ENCODE data around the gene FUBP3.

FUBP3 gene

DNA sequence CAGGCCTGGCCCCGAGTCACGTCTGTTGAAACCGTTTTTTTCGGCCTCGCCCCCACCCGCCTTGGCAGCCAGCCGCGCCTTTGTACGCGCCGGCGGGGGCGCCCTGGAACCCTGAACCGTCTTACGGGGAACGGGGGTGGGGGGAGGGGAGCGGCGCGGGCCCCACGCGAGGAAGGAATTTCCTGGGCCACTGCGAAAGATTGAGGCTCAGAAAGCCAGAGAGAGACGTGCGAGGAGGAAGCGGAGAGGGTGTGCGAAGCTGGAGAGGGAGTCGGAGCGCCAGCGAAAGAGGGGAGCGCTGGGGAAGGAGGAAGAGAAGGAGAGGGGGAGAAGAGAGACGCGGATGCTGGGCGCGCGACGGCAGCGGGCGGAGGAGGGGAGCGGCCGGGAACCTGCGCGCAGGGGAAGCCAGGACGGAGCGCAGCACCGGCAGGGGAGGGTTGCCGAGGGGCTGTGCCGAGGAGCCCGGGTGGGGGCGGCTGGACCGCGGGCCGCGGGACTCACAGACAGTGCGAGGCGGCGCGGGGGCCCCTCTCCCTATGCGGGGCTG is 80.4 kb downstream of the FUBP3 start:
- Histone ChIP-seq H3K27ac (replicated peaks) (no peak overlapping the region), H3K27me3 (ENCODE audit: insufficient read depth, poor library complexity, severe bottlenecking) (peaks cover 80% of the 10 kb centered on the region), H3K4me3 (replicated peaks; ENCODE audit: insufficient read depth, low read length) (no peak overlapping the region)
- TF ChIP-seq GABPA (IDR thresholded peaks at IDR 0.05; ENCODE audit: low read depth): no peak
- TF ChIP-seq, protein P1, sequence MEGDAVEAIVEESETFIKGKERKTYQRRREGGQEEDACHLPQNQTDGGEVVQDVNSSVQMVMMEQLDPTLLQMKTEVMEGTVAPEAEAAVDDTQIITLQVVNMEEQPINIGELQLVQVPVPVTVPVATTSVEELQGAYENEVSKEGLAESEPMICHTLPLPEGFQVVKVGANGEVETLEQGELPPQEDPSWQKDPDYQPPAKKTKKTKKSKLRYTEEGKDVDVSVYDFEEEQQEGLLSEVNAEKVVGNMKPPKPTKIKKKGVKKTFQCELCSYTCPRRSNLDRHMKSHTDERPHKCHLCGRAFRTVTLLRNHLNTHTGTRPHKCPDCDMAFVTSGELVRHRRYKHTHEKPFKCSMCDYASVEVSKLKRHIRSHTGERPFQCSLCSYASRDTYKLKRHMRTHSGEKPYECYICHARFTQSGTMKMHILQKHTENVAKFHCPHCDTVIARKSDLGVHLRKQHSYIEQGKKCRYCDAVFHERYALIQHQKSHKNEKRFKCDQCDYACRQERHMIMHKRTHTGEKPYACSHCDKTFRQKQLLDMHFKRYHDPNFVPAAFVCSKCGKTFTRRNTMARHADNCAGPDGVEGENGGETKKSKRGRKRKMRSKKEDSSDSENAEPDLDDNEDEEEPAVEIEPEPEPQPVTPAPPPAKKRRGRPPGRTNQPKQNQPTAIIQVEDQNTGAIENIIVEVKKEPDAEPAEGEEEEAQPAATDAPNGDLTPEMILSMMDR (IDR thresholded peaks at IDR 0.05; ENCODE audit: insufficient read depth, low read length): no peak
- TF ChIP-seq, protein P2, sequence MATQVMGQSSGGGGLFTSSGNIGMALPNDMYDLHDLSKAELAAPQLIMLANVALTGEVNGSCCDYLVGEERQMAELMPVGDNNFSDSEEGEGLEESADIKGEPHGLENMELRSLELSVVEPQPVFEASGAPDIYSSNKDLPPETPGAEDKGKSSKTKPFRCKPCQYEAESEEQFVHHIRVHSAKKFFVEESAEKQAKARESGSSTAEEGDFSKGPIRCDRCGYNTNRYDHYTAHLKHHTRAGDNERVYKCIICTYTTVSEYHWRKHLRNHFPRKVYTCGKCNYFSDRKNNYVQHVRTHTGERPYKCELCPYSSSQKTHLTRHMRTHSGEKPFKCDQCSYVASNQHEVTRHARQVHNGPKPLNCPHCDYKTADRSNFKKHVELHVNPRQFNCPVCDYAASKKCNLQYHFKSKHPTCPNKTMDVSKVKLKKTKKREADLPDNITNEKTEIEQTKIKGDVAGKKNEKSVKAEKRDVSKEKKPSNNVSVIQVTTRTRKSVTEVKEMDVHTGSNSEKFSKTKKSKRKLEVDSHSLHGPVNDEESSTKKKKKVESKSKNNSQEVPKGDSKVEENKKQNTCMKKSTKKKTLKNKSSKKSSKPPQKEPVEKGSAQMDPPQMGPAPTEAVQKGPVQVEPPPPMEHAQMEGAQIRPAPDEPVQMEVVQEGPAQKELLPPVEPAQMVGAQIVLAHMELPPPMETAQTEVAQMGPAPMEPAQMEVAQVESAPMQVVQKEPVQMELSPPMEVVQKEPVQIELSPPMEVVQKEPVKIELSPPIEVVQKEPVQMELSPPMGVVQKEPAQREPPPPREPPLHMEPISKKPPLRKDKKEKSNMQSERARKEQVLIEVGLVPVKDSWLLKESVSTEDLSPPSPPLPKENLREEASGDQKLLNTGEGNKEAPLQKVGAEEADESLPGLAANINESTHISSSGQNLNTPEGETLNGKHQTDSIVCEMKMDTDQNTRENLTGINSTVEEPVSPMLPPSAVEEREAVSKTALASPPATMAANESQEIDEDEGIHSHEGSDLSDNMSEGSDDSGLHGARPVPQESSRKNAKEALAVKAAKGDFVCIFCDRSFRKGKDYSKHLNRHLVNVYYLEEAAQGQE (IDR thresholded peaks at IDR 0.05; ENCODE audit: insufficient replicate concordance, low read depth): no peak
- TF ChIP-seq POLR2AphosphoS5 (IDR thresholded peaks at IDR 0.05; ENCODE audit: low read depth): no peak
- no peak for TF ChIP-seq SPI1 (IDR thresholded peaks at IDR 0.05; ENCODE audit: borderline replicate concordance, low read depth)
- DNase-seq (ENCODE audit: low read depth in 1 of 2, low spot score in 1 of 2): peak in 1 of 2 experiments; percentile 17

- no peak for DNase-seq (ENCODE audit: low read depth in 1 of 2, low spot score in 1 of 2)
- H3K27ac ChIP-seq (replicated peaks): no peak overlapping the region
- H3K4me3 ChIP-seq (replicated peaks; ENCODE audit: insufficient read depth, low read length): peak overlapping the region; percentile 26; the same call in 1 of the 2 replicates
- no peak for TF ChIP-seq SPI1 (IDR thresholded peaks at IDR 0.05; ENCODE audit: borderline replicate concordance, low read depth)
- TF ChIP-seq POLR2AphosphoS5 (IDR thresholded peaks at IDR 0.05; ENCODE audit: low read depth): no peak
- TF ChIP-seq, protein P1 (IDR thresholded peaks at IDR 0.05; ENCODE audit: insufficient read depth, low read length): no peak
- no peak for TF ChIP-seq GABPA (IDR thresholded peaks at IDR 0.05; ENCODE audit: low read depth)
- TF ChIP-seq, protein P2 (IDR thresholded peaks at IDR 0.05; ENCODE audit: insufficient replicate concordance, low read depth): no peak
- H3K27me3 ChIP-seq (ENCODE audit: insufficient read depth, poor library complexity, severe bottlenecking): peaks cover 79% of the 10 kb centered on the region
Measured at GRCh38 chr9:130660326-130660682, 80.9 kb downstream of the FUBP3 start.

- Histone ChIP-seq H3K4me3 (replicated peaks; ENCODE audit: insufficient read depth, low read length) (peak overlapping the region; percentile 26), H3K27ac (replicated peaks) (no peak overlapping the region), H3K27me3 (ENCODE audit: insufficient read depth, poor library complexity, severe bottlenecking) (peaks cover 84% of the 10 kb centered on the region)
- no peak for TF ChIP-seq SPI1 (IDR thresholded peaks at IDR 0.05; ENCODE audit: borderline replicate concordance, low read depth)
- TF ChIP-seq, protein P2 (IDR thresholded peaks at IDR 0.05; ENCODE audit: insufficient replicate concordance, low read depth): no peak
- TF ChIP-seq, protein P1 (IDR thresholded peaks at IDR 0.05; ENCODE audit: insufficient read depth, low read length): no peak
- no peak for TF ChIP-seq POLR2AphosphoS5 (IDR thresholded peaks at IDR 0.05; ENCODE audit: low read depth)
- TF ChIP-seq GABPA (IDR thresholded peaks at IDR 0.05; ENCODE audit: low read depth): no peak
- DNase-seq (ENCODE audit: low read depth in 1 of 2, low spot score in 1 of 2): no peak
Measured at GRCh38 chr9:130660683-130661450, 81.5 kb downstream of the FUBP3 start.
